Astrocyte of the spinal cord (primary cell): ENCODE results near the gene CFLAR.
"Not testable (repeated sequence)": the region's sequence is repeated elsewhere in the genome, so short reads cannot be mapped to it uniquely, and the experiment has no call there.

ENCODE experiments used
- DNase-seq: peaks from one replicate; pipeline ENCODE4 v3.0.0; 2011; ENCODE audit warnings: low read depth, low spot score
- H3K4me3 ChIP-seq: 2 replicates; pipeline ENCODE4 v1.5.1; 2011; ENCODE audit warnings: low read depth, mild to moderate bottlenecking, low read length, moderate library complexity
- in situ Hi-C: cut with HindIII; loops from 2 replicates; pipeline ENCODE4 v1.10.0; 2017; ENCODE audit warnings: low sequenced_read_pairs
- TF ChIP-seq, protein P1 (sequence below): IDR thresholded peaks from 2 replicates; pipeline ENCODE4 v1.5.1; 2012; ENCODE audit warnings: low read depth, mild to moderate bottlenecking, low read length, inconsistent platforms

Gene CFLAR

DNA sequence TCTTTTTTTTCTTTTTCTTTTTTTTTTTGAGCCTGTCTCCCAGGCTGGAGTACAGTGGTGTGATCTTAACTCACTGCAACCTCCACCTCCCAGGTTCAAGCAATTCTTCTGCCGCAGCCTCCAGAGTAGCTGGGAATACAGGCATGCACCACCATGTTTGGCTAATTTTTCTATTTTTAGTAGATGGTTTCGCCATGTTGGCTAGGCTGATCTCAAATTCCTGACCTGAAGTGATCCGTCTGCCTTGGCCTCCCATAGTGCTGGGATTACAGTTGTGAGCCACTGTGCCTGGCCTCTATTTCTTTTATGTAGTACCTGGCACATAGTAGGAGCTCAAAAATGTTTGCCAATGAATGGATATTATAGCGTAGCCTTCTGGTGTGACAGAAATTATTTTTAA lies 6.8 kb upstream of the CFLAR start:
- in situ Hi-C loops, result no loop called here
- no peak for DNase-seq
- TF ChIP-seq, protein P1, sequence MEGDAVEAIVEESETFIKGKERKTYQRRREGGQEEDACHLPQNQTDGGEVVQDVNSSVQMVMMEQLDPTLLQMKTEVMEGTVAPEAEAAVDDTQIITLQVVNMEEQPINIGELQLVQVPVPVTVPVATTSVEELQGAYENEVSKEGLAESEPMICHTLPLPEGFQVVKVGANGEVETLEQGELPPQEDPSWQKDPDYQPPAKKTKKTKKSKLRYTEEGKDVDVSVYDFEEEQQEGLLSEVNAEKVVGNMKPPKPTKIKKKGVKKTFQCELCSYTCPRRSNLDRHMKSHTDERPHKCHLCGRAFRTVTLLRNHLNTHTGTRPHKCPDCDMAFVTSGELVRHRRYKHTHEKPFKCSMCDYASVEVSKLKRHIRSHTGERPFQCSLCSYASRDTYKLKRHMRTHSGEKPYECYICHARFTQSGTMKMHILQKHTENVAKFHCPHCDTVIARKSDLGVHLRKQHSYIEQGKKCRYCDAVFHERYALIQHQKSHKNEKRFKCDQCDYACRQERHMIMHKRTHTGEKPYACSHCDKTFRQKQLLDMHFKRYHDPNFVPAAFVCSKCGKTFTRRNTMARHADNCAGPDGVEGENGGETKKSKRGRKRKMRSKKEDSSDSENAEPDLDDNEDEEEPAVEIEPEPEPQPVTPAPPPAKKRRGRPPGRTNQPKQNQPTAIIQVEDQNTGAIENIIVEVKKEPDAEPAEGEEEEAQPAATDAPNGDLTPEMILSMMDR, result no peak
- no peak overlapping the region for H3K4me3 ChIP-seq

DNA sequence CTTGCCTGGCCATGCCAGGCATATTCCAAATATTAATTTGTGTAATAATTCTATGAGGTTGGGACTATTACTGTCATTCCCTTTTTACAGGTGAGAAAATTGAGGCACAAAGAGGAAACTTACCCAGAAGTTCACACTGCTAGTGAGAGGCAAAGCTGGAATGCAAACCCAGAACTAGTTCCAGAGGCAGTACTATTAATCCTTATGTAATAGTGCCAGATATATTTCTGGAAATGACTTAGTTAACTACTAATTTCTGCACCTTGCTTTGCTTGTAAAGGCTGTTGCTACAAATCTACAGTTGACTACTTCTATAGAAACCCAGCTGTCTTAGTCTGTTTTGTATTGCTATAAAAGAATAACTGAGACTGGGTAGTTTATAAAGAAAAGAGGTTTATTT lies 5.3 kb upstream of the CFLAR start:
- in situ Hi-C loops, result no loop called here
- DNase-seq, result no peak
- TF ChIP-seq, protein P1, result no peak
- no peak overlapping the region for H3K4me3 ChIP-seq

DNA sequence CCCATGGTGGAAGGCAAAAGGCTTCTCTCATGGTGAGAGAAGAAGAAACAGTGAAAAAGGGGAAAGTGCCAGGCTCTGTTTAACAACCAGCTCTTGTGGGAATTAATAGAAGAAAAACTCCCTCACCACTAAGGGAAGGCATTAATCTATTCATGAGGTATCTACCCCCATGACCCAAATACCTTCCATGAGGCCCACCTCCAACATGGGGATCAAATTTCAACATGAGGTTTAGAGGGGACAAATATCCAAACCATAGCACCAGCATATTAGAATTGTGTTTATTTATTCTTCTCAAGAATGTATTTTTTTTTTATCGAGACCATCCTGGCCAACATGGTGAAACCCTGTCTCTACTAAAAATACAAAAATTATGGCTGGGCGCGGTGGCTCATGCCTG lies 4.9 kb upstream of the CFLAR start:
- TF ChIP-seq, protein P1, result no peak
- H3K4me3 ChIP-seq, result no peak overlapping the region
- in situ Hi-C loops, result no loop called here
- DNase-seq, result no peak

DNA sequence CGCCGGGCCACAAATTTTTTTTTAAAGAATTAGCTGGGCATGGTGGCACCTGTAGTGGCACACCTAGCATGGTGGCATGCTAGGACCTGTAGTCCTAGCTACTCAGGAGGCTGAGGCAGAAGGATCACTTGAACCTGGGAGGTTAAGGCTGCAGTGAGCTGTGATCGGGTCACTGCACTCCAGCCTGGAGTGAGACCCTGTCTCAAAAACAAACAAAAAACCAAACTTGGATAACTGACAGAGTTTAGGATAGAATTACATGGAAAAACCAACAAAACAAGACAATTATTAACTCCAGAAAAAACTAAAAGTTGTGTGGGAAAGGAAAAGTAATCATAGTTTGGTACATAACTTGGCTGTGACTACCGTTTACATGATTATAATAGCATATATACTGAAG lies 1.6 kb upstream of the CFLAR start:
- no peak for DNase-seq
- in situ Hi-C loops, result no loop called here
- no peak overlapping the region for H3K4me3 ChIP-seq
- TF ChIP-seq, protein P1, result no peak

DNA sequence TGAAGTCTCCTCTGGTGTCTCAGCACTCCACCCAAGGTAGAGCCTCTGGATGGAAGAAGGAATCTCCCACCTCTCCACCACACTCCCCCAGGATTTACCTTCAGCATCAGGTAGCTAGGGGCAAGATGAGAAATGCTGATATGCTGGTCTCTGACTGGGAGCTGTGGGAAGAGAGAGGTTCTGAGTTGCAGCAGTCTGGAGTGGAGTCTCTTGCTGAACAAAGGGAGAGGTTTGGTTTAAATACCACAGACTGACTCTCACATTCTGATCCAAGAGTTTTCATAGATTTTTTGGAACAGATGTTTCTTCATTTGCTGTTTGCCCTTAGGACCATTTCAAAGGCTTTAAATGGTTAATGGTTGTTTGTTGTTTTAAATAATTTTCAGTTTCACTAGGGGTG lies 1.1 kb upstream of the CFLAR start:
- in situ Hi-C loops, result no loop called here
- no peak overlapping the region for H3K4me3 ChIP-seq
- TF ChIP-seq, protein P1, result no peak
- DNase-seq, result no peak

DNA sequence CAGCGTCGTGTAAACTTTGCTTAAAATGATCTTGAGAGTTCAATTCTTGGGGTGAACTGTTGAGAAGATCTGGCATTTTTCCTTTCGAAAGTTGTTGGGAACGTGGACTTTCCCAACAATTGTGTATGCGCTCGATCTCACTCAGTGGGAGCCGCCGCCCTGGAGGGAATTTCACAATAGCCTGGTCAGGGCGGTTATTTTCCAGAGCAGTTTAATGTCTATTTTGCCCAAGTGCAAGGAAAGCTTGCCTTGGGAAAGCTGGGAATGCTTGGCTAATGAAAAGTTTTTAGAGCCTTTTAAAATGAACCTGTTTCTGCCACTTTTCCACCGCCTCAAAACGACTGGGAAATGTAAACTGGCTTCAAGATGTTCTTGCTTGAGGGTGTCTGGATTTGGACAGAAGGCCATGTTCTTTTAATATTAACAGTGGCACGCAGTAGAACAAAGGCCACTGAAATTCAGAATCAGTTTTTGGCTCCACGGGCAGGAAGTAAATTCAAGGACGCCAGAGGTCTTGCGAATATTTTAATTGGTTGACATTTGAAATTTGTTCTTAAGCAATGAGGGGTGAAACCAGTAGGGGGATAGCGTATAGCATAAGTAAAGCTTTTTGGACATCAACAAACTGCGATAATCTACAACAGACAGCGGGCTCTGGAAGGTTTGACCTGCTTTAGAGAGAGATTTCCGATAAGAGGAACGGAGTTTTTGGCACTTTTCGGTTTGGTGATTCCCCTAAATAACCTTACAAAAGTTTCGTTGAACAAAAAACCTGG lies 1.2 kb downstream of the CFLAR start:
- DNase-seq, result peak; percentile 87
- in situ Hi-C loops, result no loop called here
- TF ChIP-seq, protein P1, result peak; percentile 40
- H3K4me3 ChIP-seq, result peak overlapping the region; percentile 75

DNA sequence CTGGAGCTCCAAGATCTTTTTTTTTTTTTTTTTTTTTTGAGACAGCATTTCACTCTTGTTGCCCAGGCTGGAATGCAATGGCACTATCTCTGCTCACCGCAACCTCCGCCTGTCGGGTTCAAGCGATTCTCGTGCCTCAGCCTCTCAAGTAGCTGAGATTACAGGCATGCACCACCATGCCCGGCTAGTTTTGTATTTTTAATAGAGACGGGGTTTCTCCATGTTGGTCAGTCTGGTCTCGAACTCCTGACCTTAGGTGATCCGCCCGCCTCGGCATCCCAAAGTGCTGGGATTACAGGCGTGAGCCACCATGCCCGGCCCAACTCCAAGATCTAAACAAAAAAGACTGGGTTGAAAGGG lies 1.8 kb downstream of the CFLAR start:
- H3K4me3 ChIP-seq, result peak overlapping the region; percentile 75
- DNase-seq, in situ Hi-C loops: not testable (repeated sequence)
